Stimulated activated CD4-positive, alpha-beta T cell treated with anti-CD3 and anti-CD28 coated beads, TNF-alpha, amount 100 ng/mL, for 24 hours (primary cell): ENCODE results near the gene PMAIP1.
A peak's percentile ranks its signal among the peaks of the same experiment; 100 is the strongest.
"Not testable (repeated sequence)": the region's sequence is repeated elsewhere in the genome, so short reads cannot be mapped to it uniquely, and the experiment has no call there.

Experiments used
- DNase-seq, 3 experiments: peaks; one replicate each; pipeline ENCODE4 v3.0.0-alpha.2; 2020; ENCODE audit warnings: low read depth in 3 of 3

PMAIP1 gene

DNA sequence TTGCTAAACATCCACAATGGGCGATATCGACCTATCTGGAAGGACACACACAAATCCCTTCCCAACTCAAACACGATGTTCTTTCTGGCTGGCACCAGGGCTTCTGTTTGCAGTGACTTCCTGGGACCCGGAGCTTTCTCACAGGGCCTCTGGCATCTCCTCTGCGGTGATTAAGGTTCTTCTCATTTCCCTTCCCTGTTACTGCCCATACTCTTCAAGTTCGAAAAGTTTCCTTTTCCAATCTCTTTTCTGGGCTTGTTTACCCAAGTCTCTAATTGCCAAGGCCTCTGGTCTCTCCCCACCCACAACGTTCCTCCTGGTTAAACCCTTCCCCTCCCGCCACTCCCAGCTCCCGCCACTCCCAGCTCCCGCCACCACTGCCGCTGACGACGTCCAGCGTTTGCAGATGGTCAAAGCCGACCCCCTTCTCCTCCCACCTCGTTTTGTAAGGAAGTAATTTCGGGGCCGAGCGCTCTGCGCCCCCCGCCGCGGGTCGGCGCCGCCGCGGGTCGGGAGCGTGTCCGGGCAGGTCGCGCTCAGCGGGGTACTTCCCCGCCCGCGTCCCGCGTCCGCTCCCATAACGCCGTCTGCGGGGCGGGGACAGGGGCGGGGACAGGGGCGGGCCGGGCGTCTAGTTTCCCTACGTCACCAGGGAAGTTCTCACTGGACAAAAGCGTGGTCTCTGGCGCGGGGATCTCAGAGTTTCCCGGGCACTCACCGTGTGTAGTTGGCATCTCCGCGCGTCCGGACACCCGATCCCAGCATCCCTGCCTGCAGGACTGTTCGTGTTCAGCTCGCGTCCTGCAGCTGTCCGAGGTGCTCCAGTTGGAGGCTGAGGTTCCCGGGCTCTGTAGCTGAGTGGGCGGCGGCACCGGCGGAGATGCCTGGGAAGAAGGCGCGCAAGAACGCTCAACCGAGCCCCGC is at the start of gene PMAIP1:
PMAIP1 (plus strand) TSS at position 699 of the 924 bp plus-strand sequence; CDS start at position 881, 182 bp downstream.
- DNase-seq = peak; percentile 73 to 87 (median 77)

DNA sequence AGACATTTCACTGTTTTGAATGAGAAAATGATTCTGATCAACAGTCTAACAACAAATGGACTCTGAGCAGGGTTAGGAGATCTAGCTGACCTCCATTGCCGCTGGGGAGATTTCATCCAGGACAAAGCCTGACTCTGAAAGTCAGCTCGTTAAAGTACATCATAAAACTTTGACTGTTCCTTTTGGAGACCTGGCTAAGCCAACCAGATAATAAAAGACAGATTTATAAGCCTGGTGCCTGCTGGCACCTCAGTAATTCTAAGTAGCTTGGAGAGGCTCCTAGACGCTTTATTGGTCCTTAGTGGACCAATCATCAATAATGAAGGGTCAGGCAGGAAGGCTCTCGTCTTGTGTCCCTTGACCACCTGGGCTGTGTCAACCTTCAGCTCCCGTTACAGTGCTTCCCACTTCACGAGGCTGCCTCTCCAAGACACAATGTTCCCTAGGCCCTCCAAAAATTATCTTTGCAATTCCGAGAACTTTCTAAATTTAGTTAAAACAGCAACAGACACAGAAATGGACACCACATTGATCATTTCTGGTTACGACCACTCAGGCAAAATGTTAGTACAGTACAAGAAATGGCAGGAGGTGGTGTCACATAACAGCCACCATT is 47.9 kb upstream of the PMAIP1 start:
- DNase-seq = no peak

DNA sequence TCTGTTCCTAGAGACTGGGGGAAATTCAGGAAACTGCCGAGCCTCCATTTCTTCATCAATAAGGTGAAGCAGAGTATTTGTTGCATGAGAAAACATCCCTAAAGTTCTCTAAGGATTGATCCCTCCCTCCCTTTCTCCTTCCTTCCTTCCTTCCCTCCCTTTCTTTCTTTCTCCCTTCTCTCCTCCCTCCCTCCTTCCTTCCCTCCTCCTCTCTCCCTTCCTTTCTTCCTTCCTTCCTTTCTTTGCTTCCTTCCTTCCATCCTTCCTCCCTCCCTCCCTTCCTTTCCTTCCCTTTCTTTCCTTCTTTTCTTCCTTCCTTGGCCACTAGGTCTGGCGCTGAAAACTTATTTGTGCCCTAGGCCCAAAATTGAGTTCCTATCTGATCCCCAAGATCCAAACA is 47.2 kb upstream of the PMAIP1 start:
- no peak for DNase-seq

DNA sequence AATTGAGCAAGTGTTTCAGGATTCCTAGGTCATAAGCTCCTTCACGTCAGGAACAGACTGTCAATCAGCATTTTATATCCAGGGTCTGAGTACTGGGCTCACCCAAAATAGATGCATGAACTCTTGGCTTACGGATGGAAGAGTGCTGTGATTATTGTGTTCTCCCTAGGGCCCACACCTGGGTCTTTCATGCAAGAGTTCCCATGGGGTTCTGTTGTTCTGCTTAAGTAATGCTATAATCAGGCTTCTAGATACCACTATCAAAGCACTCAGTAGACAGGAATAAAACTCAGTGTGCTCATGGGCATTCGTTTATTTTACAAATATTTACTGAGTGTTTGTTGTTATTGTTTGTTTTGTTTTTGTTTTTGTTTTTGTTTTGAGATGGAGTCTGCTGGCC is 46.4 kb upstream of the PMAIP1 start:
- DNase-seq = no peak

DNA sequence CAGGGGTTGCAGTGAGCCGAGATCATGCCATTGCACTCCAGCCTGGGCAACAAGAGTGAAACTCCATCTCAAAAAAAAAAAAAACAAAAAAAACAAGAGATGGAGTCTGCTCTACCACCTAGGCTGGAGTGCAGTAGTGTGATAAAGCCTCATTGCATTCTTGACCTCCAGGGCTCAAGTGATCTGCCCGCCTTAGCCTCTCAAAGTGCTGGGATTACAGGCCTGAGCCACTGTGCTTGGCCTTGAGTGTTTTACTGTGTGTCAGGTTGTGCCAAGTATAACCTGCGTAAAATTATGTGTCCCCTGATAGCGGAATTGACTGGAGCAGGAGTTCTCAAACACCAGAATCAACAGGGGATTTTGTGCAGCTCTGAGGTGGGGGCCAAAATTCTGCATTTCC is 45.8 kb upstream of the PMAIP1 start:
- not testable (repeated sequence) for DNase-seq

DNA sequence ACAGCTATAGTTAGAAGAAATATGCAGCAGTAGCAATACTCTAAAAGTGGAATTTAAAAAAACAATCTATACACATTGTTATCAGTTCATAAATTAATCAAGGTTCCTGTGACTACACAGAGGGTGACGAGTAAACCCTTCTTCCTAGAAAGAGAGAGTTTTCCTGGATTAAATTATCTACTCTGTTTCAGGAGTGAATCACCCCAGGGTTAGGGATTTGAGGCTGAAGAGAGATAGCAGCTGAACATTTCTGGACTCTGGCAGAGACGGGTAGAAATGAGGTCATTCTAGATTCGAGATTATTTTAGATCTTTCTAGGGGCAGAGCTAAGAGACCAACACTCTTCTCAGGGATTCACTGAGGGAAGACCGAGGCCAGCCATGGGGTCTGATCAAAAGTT is 38.8 kb upstream of the PMAIP1 start:
- DNase-seq = no peak

DNA sequence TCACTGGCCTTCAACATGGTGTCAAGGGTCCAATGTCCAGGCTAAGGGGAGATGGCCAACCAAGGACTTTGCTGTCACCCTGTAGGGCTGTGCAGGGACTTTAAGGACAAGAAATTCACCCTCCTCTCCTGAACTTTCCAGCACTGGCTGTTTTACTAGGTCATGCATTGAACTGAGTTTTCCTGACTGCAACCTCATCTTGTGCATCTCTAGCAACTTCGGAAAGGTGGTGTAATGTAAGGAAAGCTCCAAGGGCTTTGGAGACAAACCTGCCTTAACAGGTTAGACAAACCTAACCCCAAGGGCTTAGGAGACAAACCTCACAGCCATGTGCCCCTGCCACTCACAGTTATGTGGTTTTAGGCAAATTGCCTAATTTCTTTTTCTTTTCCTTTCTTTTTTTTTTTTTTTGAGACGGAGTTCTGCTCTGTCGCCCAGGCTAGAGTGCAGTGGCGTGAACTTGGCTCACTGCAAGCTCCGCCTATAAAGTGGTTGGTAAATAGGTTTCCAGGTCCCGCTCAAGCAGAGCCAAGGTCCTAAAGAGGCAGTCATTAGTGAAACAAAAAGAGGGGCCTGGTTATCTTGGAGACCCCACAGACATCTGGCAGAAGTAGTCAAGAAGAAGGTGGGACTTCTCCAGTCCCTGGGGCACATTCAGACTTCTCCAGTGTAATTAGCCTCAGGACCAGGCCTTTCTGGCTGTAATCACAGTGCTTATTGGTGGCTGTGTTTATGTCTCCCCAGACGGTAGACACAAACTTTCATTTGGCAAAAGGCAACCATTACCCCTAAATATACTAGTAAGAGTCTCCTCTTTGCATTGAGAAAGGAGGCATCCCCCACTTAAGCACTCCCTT is 37.6 kb upstream of the PMAIP1 start:
- no peak for DNase-seq

DNA sequence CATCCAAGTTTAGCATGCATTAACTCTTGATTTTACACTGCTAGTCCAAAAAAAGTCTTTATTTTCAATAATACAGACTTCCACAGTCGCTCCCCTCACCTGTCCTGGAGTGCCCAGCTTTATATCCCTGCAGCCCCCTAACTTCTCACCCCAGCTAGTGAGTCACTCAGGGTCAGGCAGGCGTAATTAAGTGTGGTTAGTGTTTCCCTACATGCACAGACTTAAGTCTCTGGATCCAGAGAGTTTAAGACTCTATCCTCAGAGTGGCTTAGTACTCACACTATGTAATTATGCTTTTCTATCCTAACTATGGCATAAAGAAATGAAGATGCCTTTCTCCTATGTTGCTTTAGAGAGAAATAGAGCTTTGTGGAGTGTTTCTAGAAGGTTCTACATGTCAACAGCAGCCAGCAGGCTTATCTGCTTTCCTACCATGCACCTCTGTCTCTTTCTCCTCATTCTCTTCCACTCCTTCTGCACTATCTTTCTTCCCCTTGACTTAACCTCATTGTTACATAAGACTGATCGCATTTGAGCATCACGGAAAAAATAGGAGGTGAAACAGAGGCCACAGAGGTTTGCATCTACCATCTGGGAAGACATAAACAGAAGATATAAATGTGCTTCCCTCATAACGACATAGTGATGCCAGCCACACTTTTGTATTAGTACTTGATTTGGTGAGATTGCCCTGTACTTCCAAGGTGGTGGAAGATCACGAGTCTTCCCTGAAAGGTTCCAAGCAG is 34.4 kb upstream of the PMAIP1 start:
- no peak for DNase-seq

DNA sequence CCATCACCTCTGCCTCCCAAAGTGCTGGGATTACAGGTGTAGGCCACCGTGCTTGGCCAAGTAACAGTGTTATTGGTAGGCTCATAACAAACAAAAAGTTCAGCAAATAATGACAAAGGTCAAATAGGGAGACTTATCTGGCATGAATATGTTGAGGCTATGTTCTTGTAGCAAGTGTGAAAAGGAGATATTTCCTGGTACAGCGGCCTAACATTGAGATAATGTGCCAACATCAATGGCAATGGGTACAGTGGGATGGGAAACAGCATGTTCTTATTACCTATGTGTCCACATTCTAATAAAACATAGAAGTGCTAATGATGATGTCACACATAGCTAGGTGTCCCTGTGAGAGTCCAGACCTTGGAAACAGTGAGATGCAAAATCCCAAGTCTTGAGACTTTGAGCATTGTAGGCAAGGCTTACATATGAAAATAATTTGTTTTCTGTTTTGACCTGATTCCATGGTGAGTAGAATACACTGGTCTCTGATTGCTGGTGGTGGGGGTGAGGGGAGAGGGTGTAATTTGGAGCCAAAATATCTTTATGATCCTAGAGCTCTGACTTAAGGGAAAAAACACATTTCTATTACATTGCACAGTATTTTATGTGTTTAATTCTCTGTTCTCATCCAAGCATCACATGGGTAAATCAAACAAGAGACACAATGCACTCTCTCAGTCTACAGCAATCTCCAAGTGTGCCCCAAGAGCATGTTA is 33.1 kb upstream of the PMAIP1 start:
- DNase-seq = no peak

DNA sequence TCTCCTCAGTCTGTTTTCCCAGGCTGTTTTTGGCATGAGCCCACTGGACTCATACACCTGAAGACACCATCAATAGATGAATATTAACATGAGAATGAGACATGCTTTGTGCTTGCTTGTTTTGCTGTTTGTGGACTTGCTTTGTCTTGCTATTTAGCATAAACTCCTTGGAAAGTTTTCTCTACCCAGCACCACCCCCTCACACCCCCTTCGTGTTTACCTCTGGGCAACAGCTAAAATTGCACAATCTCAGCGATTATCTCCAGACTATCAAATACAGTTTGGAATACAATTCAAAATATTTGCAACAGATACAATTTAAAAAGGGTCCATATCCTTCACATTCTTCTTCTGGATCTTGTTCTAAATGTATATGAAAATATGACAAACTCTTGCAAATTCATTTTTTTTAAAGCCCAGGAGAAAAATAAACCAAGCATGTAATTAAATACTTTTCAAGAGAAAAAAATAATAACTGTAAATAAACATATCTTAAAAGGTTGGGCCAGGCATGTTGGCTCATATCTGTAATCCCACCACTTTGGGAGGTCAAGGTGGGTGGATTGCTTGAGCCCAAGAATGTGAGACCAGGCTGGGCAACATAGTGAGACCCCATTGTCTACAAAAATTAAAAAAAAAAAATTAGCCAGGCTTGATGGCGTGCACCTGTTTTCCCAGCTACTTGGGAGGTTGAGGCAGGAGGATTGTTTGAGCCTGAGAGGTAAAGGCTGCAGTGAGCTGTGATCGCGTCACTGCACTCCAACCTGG is 32.3 kb upstream of the PMAIP1 start:
- no peak for DNase-seq

DNA sequence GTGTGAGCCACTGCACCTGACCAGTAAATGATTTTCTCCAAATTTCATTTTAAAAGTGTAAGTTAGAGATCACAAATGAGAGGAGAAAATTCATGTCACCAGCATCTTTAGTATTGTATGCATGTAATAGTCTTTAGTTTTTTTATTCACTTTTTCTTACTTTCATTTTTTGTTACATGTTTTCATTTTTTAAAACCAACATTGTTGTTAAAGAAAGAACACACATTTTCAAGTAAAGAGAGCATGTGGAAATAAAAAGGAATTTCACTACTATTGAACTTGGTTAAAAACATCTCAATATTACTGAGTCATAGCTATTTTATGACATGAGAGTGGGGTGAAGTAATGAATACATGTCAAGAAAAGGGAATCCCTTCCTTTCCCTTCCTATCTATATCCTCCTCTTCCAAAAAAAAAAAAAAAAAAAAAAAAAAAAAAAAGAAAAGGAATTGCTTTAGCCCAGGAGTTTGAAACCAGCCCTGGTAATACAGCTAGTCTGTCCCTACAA is 29.1 kb upstream of the PMAIP1 start:
- DNase-seq = no peak

DNA sequence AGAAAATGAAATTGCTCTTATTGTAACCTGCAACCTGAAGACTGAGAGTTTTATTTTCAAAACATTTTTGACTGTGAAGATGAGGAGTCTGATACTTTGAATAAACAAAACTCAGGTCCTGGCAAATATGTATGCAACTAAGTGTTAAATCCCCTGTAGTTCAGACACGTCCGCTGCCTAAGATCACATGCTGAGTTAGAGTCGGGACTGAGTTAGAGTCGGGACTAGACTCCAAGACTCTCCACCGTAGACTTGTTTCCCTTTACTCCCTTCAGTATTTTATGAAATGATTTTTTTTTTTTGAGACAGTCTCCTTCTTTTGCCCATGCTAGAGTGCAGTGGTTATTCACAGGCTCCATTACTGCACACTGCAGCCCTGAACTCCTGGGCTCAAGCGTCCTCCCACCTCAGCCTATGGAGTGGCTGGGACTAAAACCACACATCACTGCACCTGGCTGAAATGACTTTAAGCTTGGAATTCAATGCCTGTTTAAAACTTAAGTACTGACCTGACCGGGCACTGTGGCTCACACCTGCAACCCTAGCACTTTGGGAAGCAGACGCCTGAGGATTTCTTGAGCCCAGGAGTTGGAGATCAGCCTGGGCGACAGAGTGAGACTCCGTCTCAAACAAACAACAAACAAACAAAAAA is 28.0 kb upstream of the PMAIP1 start:
- DNase-seq = no peak

DNA sequence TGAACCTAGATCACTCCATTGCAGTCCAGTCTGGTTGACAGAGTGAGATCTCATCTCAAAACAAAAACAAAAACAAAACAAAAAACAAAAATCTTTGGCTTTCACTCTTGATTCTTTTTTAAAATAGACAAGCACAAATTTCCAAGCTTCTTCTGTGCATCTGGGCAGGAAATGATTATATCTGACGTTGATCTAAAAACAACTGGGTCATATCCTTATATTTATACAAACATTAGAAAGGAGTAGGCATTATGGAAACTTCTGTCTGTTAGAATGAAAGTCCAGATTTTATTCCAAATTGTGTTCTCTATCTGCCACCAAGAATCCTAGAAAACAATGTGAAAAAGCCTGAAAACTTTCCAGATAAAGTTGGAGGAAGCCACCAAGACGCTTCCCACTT is 26.2 kb upstream of the PMAIP1 start:
- DNase-seq = no peak

DNA sequence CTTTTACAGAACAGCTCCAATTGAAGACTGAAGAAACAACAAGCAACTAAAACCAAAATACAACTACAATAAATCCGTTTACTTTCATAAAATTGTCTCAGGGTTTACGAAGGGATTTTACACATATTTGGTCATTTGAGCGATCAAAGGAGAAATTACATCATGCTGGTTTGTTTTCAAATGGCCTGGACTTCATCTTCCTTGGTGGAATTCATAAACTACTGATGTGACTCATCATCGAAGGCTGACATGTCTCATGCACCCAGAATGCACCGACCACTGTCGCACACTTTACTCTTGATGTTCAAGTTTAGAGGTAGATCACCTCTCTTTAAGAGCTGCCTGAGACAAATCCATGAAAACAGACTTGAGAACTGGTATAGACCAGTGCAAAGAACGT is 25.6 kb upstream of the PMAIP1 start:
- DNase-seq = no peak

DNA sequence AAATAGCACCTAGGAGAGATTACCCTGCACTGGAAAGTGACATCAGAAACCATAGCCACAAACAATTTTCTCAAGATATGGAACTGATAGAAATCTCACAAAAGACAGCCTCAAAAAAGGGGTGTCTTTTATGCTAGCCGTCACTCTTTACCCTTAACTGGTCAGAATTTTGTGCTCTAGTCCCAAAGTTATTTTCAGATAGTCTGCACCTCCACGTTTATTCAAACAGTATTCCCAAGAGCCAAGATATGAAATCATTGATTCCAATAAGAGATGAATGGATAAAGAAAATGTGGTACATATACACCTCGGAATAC is 23.5 kb upstream of the PMAIP1 start:
- no peak for DNase-seq

DNA sequence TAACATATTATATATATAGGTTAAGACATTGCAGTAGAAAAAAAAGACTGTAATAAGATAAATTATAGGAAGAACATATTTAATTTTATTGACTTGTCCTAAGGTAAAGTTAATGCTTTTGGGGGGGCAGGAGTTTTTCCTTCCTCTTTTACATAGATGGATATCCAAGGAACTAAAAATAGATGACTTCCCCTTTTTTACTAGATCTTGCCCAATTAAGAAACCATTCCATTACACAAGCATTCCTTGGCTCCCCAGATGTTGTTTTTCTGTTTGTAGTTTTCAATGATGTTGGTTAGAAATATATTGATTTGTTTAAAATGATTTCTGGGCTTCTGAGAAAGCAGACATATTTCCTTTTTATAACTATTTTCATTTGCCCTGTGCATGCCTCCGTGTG is 22.4 kb upstream of the PMAIP1 start:
- no peak for DNase-seq

DNA sequence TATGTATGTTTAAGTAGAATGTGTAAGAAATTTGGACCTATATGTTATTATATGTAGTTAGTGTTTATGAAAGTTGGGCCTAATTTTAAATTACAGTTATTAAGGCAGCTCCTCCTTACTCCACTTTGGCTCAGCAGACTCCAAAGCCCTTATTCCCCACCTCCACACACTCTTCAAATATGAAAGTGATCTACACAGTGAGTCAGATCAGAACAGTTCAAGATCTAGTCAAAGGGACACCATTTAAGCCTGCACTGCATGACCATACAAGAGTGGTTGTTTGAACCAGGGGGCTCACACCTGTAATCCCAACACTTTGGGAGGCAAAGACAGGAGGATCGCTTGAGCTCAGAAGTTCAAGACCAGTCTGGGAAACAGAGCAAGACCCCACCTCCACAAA is 21.2 kb upstream of the PMAIP1 start:
- DNase-seq = no peak

DNA sequence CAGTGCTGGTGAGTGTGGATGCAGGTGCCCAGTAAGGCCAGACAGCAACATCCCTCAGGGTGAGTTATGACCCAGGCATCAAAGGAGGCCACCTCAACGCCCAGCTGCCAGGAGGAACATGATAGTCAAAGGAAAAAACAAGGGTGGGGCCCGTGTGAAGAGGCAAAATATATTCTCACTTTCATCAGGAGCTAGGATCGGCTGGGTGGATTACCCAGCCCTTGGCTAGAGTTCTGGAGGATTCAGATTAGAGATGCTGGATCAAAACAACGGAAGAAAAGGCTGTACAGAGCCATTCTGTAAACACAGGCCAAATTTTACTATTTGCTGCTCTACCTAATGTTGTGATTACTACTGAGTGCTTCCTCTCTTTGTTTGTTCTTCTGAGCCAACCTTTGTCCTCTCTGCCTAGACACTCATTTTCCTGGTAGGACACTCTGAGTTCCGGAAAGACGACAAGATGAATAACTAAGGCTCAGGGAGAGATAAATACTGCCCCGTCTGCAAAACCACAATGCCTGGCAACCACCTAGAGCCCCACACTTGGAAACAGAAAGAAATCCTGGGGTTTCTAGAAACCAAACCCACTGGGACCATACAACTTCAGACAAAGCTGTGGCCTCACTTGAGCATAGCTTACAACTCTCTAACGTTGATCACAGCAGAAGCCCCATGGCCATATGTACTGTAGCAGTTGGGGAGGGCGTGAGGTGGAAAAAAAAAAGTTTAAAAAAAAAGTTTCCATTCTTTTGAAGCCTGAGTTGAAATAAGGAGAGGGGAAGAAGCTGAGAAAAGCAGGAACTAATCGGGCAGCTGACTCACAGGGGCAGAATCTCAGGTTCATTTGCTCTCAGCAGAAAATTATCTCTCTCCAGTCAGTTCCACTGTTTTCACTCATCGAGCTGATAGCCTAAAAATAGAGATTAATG is 17.8 kb upstream of the PMAIP1 start:
- peak in 1 of 3 experiments; percentile 16 for DNase-seq
